Measurements from ENCODE around the gene ECD.
A peak's percentile ranks its signal among the peaks of the same experiment; 100 is the strongest.

Gene ECD

GRCh38 chr10:73167783-73168464 is at the start of gene ECD, which contains the start of gene FAM149B1:
ECD (minus strand) TSS chr10:73168008; CDS start chr10:73163937, 4,071 bp downstream.
FAM149B1 (plus strand) TSS chr10:73168119; CDS start chr10:73168340, 221 bp downstream.
- Mint-ChIP-seq H3K9me3 (no peaks in the 10 kb centered on the region), H3K4me1 (peaks cover 42% of the 10 kb centered on the region), H3K27ac (peak within 1 kb of the TSS; percentile 98), H3K4me3 (peak within 1 kb of the TSS; percentile 99), H3K36me3 (peaks cover 50% of the 10 kb centered on the region)
- peak; percentile 98 for ATAC-seq
- DNase-seq (ENCODE audit: low spot score in 2 of 2), result peak; percentile 89 to 96

GRCh38 chr10:73215749-73216148 is 47.9 kb upstream of the ECD start:
- DNase-seq (ENCODE audit: low spot score in 2 of 2) (no peak), ATAC-seq (no peak)
- Mint-ChIP-seq H3K4me3 (no peak overlapping the region), H3K9me3 (no peaks in the 10 kb centered on the region), H3K36me3 (peaks cover 17% of the 10 kb centered on the region), H3K27ac (no peak overlapping the region), H3K4me1 (no peaks in the 10 kb centered on the region)

- no peak overlapping the region for H3K4me3 Mint-ChIP-seq
These were observed 43.5 kb upstream of the ECD start for GRCh38 chr10:73211106-73211811.

DNA sequence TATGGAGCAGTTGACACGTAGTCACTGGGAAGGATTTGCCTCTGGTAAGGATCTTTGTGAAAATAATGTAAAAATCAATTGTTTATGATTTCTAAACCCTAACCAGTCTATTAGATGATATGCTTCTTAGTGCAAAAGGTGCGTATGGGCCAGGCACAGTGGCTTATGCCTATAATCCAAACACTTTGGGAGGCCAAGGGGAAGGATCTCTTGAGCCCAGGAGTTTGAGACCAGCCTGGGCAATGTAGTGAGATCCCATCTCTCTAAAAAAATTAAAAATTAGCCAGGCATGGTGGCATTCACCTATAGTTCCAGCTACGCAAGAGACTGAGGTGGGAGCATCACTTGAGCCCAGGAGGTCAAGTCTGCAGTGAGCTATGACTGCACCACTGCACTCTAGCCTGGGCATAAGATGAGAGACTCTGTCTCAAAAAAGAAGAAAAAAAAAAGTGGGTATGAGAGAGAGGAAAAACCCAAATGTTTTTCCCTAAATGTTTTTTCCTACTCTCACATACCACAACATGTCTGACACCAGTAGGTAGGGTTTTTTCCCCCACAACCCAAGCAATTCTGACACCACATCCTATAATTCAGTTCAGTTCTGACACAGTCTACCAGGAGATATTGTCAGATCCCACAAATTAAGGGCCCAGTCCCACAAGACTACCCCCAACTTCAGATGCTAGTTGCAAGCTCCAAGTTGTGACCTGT is 42.7 kb upstream of the ECD start:
- no peak overlapping the region for H3K27ac Mint-ChIP-seq
- no peaks in the 10 kb centered on the region for H3K9me3 Mint-ChIP-seq
- DNase-seq (ENCODE audit: low spot score in 2 of 2) (no peak), ATAC-seq (no peak)
- H3K4me3 Mint-ChIP-seq, result no peak overlapping the region
- H3K36me3 Mint-ChIP-seq, result no peaks in the 10 kb centered on the region
- no peaks in the 10 kb centered on the region for H3K4me1 Mint-ChIP-seq

More at GRCh38 chr10:73211106-73211811, 43.5 kb upstream of the ECD start:
- Mint-ChIP-seq H3K4me1 (no peaks in the 10 kb centered on the region), H3K27ac (no peak overlapping the region), H3K36me3 (peaks cover 2% of the 10 kb centered on the region), H3K9me3 (no peaks in the 10 kb centered on the region)
- DNase-seq (ENCODE audit: low spot score in 2 of 2) (no peak), ATAC-seq (no peak)

DNA sequence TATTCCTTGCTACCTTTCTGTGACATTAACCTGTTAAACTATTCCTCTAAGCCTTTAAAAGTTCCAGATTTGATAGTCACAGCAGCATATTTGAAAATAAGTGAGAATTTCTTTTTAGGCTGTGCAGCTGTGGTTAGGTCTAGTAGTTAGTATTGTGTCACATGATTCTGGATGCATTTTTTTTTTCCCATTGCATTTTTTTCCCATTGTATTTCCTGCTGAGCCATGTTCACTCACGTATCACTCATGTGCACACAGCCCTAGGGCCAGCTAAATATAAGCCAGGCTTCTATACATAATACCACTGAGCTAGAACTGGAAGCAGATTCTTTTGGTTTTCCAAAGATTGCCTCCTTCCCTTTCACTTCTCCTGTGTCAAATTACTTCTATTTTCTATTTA is 41.9 kb upstream of the ECD start:
- no peaks in the 10 kb centered on the region for H3K9me3 Mint-ChIP-seq
- H3K4me3 Mint-ChIP-seq, result no peak overlapping the region
- DNase-seq (ENCODE audit: low spot score in 2 of 2), result no peak

DNA sequence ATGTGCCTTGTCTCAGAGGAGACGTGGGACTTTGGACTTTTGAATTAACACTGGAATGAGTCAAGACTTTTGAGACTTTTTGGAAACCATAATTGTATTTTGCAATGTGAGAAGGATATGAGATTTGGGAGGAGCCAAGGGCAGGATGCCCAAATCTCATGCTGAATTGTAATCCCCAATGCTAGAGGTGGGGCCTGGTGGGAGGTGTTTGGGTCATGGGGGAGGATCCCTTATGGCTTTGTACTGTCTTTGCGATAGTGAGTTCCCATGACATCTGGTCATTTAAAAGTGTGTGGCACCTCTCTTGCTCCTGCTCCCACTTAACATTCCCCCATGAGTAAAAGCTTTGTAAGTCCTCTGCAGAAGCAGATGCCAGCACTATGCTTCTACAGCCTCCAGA is 40.1 kb upstream of the ECD start:
- Mint-ChIP-seq H3K27ac (no peak overlapping the region), H3K36me3 (no peaks in the 10 kb centered on the region), H3K4me1 (no peaks in the 10 kb centered on the region), H3K4me3 (no peak overlapping the region), H3K9me3 (no peaks in the 10 kb centered on the region)
- no peak for DNase-seq (ENCODE audit: low spot score in 2 of 2)
- ATAC-seq, result no peak

More for the DNA sequence above, 41.9 kb upstream of the ECD start:
- H3K4me1 Mint-ChIP-seq, result no peaks in the 10 kb centered on the region
- no peak for ATAC-seq
- H3K27ac Mint-ChIP-seq, result no peak overlapping the region
- no peaks in the 10 kb centered on the region for H3K36me3 Mint-ChIP-seq

DNA sequence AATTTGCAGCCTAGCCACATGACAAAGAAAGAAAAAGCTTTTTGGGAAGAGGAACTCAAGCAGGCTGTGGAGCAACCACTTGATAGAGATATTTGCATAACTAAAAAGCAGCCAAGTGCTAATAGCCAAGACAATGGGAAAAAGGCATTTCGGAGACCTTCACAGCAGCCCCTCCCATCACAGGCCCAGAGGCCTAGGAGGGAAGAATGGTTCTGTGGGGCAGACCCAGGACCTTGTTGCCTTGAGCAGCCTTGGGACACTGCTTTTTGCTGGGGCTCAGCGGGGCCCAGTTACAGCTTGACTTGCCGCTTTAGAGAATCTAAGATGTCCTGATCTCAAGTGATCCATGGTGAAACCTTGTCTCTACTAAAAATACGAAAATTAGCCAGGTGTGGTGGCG is 38.6 kb upstream of the ECD start:
- Mint-ChIP-seq H3K36me3 (no peaks in the 10 kb centered on the region), H3K4me1 (no peaks in the 10 kb centered on the region), H3K9me3 (no peaks in the 10 kb centered on the region), H3K27ac (no peak overlapping the region), H3K4me3 (no peak overlapping the region)
- DNase-seq (ENCODE audit: low spot score in 2 of 2) (no peak), ATAC-seq (no peak)

- H3K9me3 Mint-ChIP-seq, result no peaks in the 10 kb centered on the region
- ATAC-seq (no peak), DNase-seq (ENCODE audit: low spot score in 2 of 2) (no peak)
- H3K4me1 Mint-ChIP-seq, result no peaks in the 10 kb centered on the region
- H3K4me3 Mint-ChIP-seq, result no peak overlapping the region
- H3K27ac Mint-ChIP-seq, result no peak overlapping the region
- no peaks in the 10 kb centered on the region for H3K36me3 Mint-ChIP-seq
These were observed 38.1 kb upstream of the ECD start for GRCh38 chr10:73205890-73206289.

- H3K9me3 Mint-ChIP-seq, result no peaks in the 10 kb centered on the region
- ATAC-seq, result no peak
- no peak overlapping the region for H3K4me3 Mint-ChIP-seq
- no peak overlapping the region for H3K27ac Mint-ChIP-seq
- H3K36me3 Mint-ChIP-seq, result no peaks in the 10 kb centered on the region
- no peaks in the 10 kb centered on the region for H3K4me1 Mint-ChIP-seq
- DNase-seq (ENCODE audit: low spot score in 2 of 2), result no peak
These were observed 37.3 kb upstream of the ECD start for GRCh38 chr10:73205081-73205480.

DNA sequence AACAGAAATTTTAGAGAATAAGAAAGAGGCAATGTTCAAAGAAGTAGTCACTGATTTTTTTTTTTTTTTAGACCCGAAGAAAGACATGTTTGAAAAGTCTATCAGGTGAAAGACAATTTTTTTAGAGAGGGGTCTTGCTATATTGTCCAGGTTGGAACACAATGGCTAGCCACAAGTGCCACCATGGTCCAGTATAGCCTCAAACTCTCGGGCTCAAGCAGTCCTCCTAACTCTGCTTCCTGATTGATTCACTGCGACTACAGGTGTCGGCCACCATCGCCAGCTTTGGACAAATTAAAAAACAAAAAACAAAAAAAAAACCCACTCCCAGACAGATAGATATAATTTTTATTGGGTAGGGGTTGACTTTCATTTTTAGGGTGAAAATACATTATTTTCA is 22.4 kb upstream of the ECD start:
- no peak overlapping the region for H3K27ac Mint-ChIP-seq
- H3K4me3 Mint-ChIP-seq, result no peak overlapping the region
- H3K36me3 Mint-ChIP-seq, result peaks cover 10% of the 10 kb centered on the region
- H3K4me1 Mint-ChIP-seq, result no peaks in the 10 kb centered on the region
- no peak for ATAC-seq
- H3K9me3 Mint-ChIP-seq, result no peaks in the 10 kb centered on the region
- DNase-seq (ENCODE audit: low spot score in 2 of 2), result no peak

- no peak overlapping the region for H3K4me3 Mint-ChIP-seq
These were observed 18.5 kb upstream of the ECD start for GRCh38 chr10:73186266-73186665.

DNA sequence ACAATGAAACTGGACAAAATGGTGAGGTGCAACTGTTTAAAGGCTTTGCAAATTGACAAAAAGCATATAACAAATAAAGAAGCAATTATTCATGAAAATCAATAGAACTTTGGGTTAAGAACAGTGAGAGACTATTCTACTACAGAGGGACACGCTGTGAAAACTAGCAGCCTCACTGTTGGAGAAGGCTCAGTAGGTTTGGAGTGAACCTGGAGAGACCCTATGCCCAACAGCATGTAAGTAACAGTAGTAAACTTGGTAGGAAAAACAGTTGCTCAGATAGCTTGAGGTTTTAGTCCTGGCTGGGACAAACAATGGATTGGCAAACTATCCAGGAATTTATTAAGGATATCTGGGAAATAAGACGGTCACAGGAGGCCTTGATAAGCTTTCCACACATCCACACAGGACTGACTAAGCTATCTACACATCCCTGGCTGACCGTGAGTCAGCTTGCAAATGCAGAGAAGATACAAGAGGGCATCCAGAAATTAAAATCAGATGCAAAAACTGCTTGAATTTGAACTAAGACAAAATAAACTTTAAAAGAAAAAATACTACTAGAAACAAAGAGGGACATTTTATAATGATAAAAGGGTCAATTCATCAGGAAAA is 16.0 kb upstream of the ECD start:
- H3K4me3 Mint-ChIP-seq, result no peak overlapping the region
- no peak for DNase-seq (ENCODE audit: low spot score in 2 of 2)
- no peaks in the 10 kb centered on the region for H3K9me3 Mint-ChIP-seq
- no peak overlapping the region for H3K27ac Mint-ChIP-seq
- H3K4me1 Mint-ChIP-seq, result no peaks in the 10 kb centered on the region
- H3K36me3 Mint-ChIP-seq, result peaks cover 27% of the 10 kb centered on the region
- ATAC-seq, result no peak

More at GRCh38 chr10:73186266-73186665, 18.5 kb upstream of the ECD start:
- Mint-ChIP-seq H3K36me3 (peaks cover 7% of the 10 kb centered on the region), H3K4me1 (no peaks in the 10 kb centered on the region), H3K9me3 (no peaks in the 10 kb centered on the region), H3K27ac (no peak overlapping the region)
- ATAC-seq, result no peak
- DNase-seq (ENCODE audit: low spot score in 2 of 2), result no peak

- no peak overlapping the region for H3K27ac Mint-ChIP-seq
- DNase-seq (ENCODE audit: low spot score in 2 of 2), result no peak
- no peak overlapping the region for H3K4me3 Mint-ChIP-seq
These were observed 14.8 kb upstream of the ECD start for GRCh38 chr10:73182568-73182967.

DNA sequence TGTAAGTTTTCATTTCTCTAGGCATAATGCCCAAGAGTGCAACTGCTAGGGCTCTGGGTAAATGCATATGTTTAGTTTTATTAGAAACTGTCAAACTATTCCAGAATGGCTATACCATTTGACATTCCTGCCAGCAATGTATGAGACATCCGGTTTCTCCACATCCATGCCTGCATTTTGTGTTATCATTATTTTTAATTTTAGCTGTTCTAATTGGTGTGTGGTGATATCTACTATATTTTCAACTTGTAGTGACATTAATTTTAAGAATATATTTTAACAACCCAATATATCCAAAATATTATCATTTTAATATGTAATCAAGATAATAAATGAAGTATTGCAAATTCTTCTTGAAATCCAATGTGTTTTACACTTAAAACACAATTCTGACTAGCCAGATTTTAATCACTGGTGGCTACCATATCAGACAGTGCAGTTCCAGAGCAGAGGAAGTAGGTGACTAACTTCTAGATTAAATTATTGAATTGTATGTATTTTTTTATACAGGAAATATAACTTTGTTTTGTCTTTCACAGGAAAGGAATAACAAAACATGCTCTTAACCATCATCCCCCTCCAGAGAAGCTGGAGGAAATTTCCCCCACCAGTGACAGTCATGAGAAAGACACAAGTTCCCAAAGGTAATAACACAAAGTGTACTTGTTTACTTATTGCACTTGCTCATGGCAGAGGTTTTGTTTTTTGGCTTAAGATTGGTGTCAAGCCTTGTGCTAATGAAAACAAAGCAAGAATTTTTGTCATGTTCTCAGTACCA is 6.5 kb upstream of the ECD start:
- DNase-seq (ENCODE audit: low spot score in 2 of 2) (no peak), ATAC-seq (no peak)
- H3K36me3 Mint-ChIP-seq, result peaks cover 47% of the 10 kb centered on the region
- H3K9me3 Mint-ChIP-seq, result no peaks in the 10 kb centered on the region
- H3K4me1 Mint-ChIP-seq, result no peaks in the 10 kb centered on the region
- H3K4me3 Mint-ChIP-seq, result no peak overlapping the region
- H3K27ac Mint-ChIP-seq, result no peak overlapping the region

More at GRCh38 chr10:73182568-73182967, 14.8 kb upstream of the ECD start:
- H3K4me1 Mint-ChIP-seq, result no peaks in the 10 kb centered on the region
- H3K36me3 Mint-ChIP-seq, result peaks cover 38% of the 10 kb centered on the region
- ATAC-seq, result no peak
- no peaks in the 10 kb centered on the region for H3K9me3 Mint-ChIP-seq

- Mint-ChIP-seq H3K36me3 (peaks cover 37% of the 10 kb centered on the region), H3K4me3 (no peak overlapping the region), H3K27ac (no peak overlapping the region), H3K9me3 (no peaks in the 10 kb centered on the region), H3K4me1 (peaks cover 1% of the 10 kb centered on the region)
- DNase-seq (ENCODE audit: low spot score in 2 of 2) (no peak), ATAC-seq (no peak)
These were observed 5.1 kb upstream of the ECD start for GRCh38 chr10:73172867-73173266.
